Hepatocyte (in vitro differentiated cells): Measurements from ENCODE around the gene DAPK2. TPM values are rescaled to one million over a fixed set of nuclear protein-coding genes. Genes with fewer than 3 reads are reported as not detected.

Experiments used
- DNase-seq: peaks from one replicate; pipeline ENCODE4 v3.0.0-alpha.2; 2016; ENCODE audit warnings: low spot score
- H2AFZ ChIP-seq: fragments of 200-600 bp; sonication (generic); 2 replicates; pipeline ENCODE4 v1.6.0; 2016; ENCODE audit warnings: antibody characterized with exemption, mild to moderate bottlenecking
- H3K27ac ChIP-seq: fragments of 200-600 bp; sonication (generic); 2 replicates; pipeline ENCODE4 v1.5.1; 2016; ENCODE audit warnings: mild to moderate bottlenecking
- H3K27me3 ChIP-seq: fragments of 200-600 bp; sonication (generic); 2 replicates; pipeline ENCODE4 v1.6.1; 2016
- H3K36me3 ChIP-seq: fragments of 200-600 bp; sonication (generic); replicated peaks from 2 replicates; pipeline ENCODE4 v1.5.1; 2016; ENCODE audit warnings: low read depth; ENCODE audit not compliant: insufficient read depth
- H3K4me1 ChIP-seq: fragments of 200-600 bp; sonication (generic); 2 replicates; pipeline ENCODE4 v1.5.1; 2016; ENCODE audit warnings: mild to moderate bottlenecking, moderate library complexity; ENCODE audit not compliant: insufficient read depth
- H3K4me2 ChIP-seq: fragments of 200-600 bp; sonication (generic); 2 replicates; pipeline ENCODE4 v1.6.0; 2016
- H3K4me3 ChIP-seq: fragments of 200-600 bp; sonication (generic); 2 replicates; pipeline ENCODE4 v1.5.1; 2016; ENCODE audit warnings: mild to moderate bottlenecking
- H3K79me2 ChIP-seq: fragments of 200-600 bp; sonication (generic); 2 replicates; pipeline ENCODE4 v1.6.0; 2017; ENCODE audit warnings: mild to moderate bottlenecking
- H3K9me2 ChIP-seq: fragments of 200-600 bp; sonication (generic); replicated peaks from 2 replicates; pipeline ENCODE4 v1.6.0; 2017; ENCODE audit warnings: mild to moderate bottlenecking; ENCODE audit not compliant: insufficient read depth
- H3K9me3 ChIP-seq: fragments of 200-600 bp; sonication (generic); 2 replicates; pipeline ENCODE4 v1.5.1; 2016; ENCODE audit warnings: low read depth, mild to moderate bottlenecking
- H4K20me1 ChIP-seq: fragments of 200-600 bp; sonication (generic); 2 replicates; pipeline ENCODE4 v1.6.0; 2016; ENCODE audit warnings: mild to moderate bottlenecking; ENCODE audit not compliant: insufficient read depth, poor library complexity, severe bottlenecking
- EZH2 ChIP-seq: fragments of 200-600 bp; sonication (generic); IDR thresholded peaks from 2 replicates; pipeline ENCODE4 v1.6.1; 2016; ENCODE audit warnings: antibody characterized with exemption, mild to moderate bottlenecking, borderline replicate concordance
- EZH2phosphoT487 ChIP-seq: fragments of 200-600 bp; sonication (generic); IDR thresholded peaks from one replicate; pipeline ENCODE4 v1.6.1; 2018; ENCODE audit warnings: antibody characterized with exemption, mild to moderate bottlenecking, low read depth, moderate library complexity; ENCODE audit not compliant: unreplicated experiment, severe bottlenecking
- WGBS: methylation state at CpG from one replicate; pipeline ENCODE4 v1.1.6; 2016; ENCODE audit warnings: low lambda C conversion rate; ENCODE audit errors: missing lambda C conversion rate; 5-methylcytosine and 5-hydroxymethylcytosine counted together
- polyA plus RNA-seq: library from polyadenylated mRNA; unstranded; fragments of >200 nt; fragmentation: Nextera tagmentation; extraction: Ambion mirVana; gene quantifications from 2 replicates; pipeline ENCODE4 v1.2.1, GENCODE V29; 2016
- total RNA-seq: library from RNA; depleted of rRNA; stranded (reverse); fragments of >200 nt; gene quantifications from 2 replicates; pipeline ENCODE4 v1.2.3, GENCODE V29; 2014
- TF ChIP-seq, protein P1 (sequence below): fragments of 200-600 bp; sonication (generic); IDR thresholded peaks from 2 replicates; pipeline ENCODE4 v1.5.1; 2016; ENCODE audit warnings: antibody characterized with exemption, mild to moderate bottlenecking; ENCODE audit not compliant: poor library complexity

The DAPK2 gene
- total and polyA plus RNA-seq, 2 experiments from 2014 or later: 4.9 to 5.1 TPM

DNA sequence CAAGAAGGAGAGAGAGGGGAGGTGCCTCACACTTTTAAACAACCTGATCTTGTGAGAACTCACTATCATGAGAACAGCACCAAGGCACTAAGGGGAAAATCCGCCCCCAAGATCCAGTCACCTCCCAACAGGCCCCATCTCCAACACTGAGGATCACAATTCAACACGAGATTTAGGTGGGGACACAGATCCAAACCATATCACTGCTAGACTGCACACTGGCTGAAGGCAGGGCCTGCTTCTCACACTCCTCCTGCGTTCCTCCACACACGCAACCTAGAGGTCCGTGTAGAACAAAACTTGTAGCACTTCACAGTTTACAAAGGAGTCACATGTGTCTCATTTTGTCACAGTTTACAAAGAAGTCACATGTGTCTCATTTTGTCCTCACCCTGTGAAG is 97.8 kb downstream of the DAPK2 start:
- Histone ChIP-seq H3K4me2 (no peak overlapping the region), H3K27me3 (no peaks in the 10 kb centered on the region), H3K27ac (no peak overlapping the region), H3K36me3 (no peaks in the 10 kb centered on the region), H3K4me1 (no peaks in the 10 kb centered on the region), H3K4me3 (no peak overlapping the region), H3K79me2 (no peaks in the 10 kb centered on the region), H2AFZ (no peak overlapping the region), H3K9me3 (no peaks in the 10 kb centered on the region), H4K20me1 (no peaks in the 10 kb centered on the region), H3K9me2 (no peaks in the 10 kb centered on the region)
- TF ChIP-seq, protein P1, sequence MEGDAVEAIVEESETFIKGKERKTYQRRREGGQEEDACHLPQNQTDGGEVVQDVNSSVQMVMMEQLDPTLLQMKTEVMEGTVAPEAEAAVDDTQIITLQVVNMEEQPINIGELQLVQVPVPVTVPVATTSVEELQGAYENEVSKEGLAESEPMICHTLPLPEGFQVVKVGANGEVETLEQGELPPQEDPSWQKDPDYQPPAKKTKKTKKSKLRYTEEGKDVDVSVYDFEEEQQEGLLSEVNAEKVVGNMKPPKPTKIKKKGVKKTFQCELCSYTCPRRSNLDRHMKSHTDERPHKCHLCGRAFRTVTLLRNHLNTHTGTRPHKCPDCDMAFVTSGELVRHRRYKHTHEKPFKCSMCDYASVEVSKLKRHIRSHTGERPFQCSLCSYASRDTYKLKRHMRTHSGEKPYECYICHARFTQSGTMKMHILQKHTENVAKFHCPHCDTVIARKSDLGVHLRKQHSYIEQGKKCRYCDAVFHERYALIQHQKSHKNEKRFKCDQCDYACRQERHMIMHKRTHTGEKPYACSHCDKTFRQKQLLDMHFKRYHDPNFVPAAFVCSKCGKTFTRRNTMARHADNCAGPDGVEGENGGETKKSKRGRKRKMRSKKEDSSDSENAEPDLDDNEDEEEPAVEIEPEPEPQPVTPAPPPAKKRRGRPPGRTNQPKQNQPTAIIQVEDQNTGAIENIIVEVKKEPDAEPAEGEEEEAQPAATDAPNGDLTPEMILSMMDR: no peak
- TF ChIP-seq EZH2phosphoT487 (no peak), EZH2 (no peak)
- no peak for DNase-seq
- WGBS: 87% methylated on average over 5 of the region's 5 CpGs

DNA sequence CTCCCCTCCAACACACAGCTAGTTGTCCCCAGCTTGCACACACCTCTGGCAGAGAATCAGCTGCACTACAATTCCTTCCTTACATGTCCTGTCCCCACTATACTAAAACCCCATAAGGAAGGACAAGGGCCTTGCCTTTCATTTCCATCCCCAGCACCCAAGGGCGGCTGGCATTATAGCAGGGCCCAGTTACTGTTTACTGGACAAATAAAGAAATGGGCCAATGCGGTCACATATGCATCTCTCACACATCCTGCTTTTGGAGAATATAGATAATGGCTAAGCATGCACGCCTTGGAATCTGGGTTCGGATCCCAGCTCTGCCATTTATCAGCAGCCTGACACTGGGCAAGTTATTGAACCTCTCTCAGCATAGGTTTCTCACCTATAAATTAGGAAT is 99.1 kb downstream of the DAPK2 start:
- Histone ChIP-seq H4K20me1 (no peaks in the 10 kb centered on the region), H2AFZ (no peak overlapping the region), H3K27me3 (no peaks in the 10 kb centered on the region), H3K9me2 (no peaks in the 10 kb centered on the region), H3K9me3 (no peaks in the 10 kb centered on the region), H3K27ac (no peak overlapping the region), H3K4me1 (no peaks in the 10 kb centered on the region), H3K79me2 (no peaks in the 10 kb centered on the region), H3K36me3 (no peaks in the 10 kb centered on the region), H3K4me3 (no peak overlapping the region), H3K4me2 (no peak overlapping the region)
- no peak for DNase-seq
- TF ChIP-seq EZH2phosphoT487: no peak
- no peak for TF ChIP-seq EZH2
- TF ChIP-seq, protein P1: no peak
- WGBS: 94% methylated on average over 4 of the region's 4 CpGs

DNA sequence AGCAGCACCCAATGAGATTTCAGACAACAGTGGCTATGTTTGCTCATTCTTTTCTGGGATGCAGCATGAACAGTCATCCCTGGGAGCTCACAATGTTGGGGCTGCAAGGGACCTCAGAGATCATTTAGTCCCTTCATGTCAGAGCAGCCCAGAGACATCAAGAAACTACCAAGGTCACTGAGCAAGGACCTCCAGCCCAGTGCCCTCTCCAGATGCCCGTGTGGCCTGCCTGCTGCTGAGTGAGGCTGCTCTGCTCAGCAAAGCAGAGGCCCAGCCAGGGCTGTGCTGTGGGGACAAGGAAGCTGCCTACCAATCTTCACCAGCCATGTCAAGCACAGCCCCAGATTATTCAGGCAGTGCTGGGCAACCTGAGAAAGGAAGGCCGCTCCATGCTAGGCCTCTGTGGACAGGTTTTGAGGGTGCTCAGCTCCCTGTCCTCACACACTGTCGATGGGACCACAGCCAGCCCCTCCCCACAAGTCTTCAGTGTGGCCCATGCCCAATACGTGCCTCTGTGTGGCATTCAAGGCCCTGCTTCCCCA is 99.7 kb downstream of the DAPK2 start:
- Histone ChIP-seq H3K79me2 (no peaks in the 10 kb centered on the region), H3K9me2 (no peaks in the 10 kb centered on the region), H3K4me1 (no peaks in the 10 kb centered on the region), H3K4me2 (no peak overlapping the region), H3K9me3 (no peaks in the 10 kb centered on the region), H3K27me3 (no peaks in the 10 kb centered on the region), H3K4me3 (no peak overlapping the region), H2AFZ (no peak overlapping the region), H3K27ac (no peak overlapping the region), H3K36me3 (no peaks in the 10 kb centered on the region), H4K20me1 (no peaks in the 10 kb centered on the region)
- no peak for DNase-seq
- 96% methylated on average over 4 of the region's 4 CpGs for WGBS
- no peak for TF ChIP-seq EZH2phosphoT487
- TF ChIP-seq EZH2: no peak
- TF ChIP-seq, protein P1: no peak
